Type B pancreatic cell (in vitro differentiated cells): ENCODE results near the gene AK8. TPM values are rescaled to one million over a fixed set of nuclear protein-coding genes. Genes with fewer than 3 reads are reported as not detected.

Experiments used
- DNase-seq: peaks from one replicate; pipeline ENCODE4 v3.0.0; 2021; ENCODE audit warnings: mixed read lengths; ENCODE audit not compliant: unreplicated experiment; ENCODE audit errors: extremely low spot score
- H3K27ac Mint-ChIP-seq: 2 replicates; pipeline ENCODE4 v1.8.0; 2021; ENCODE audit warnings: mild to moderate bottlenecking, mixed read lengths
- H3K27me3 Mint-ChIP-seq: 2 replicates; pipeline ENCODE4 v1.8.0; 2021; ENCODE audit warnings: mixed read lengths
- H3K36me3 Mint-ChIP-seq: 2 replicates; pipeline ENCODE4 v1.8.0; 2021; ENCODE audit warnings: mixed read lengths
- H3K4me1 Mint-ChIP-seq: one replicate; pipeline ENCODE4 v1.8.0; 2021; ENCODE audit warnings: mixed read lengths; ENCODE audit not compliant: unreplicated experiment
- H3K4me3 Mint-ChIP-seq: 2 replicates; pipeline ENCODE4 v1.8.0; 2021; ENCODE audit warnings: mild to moderate bottlenecking, mixed read lengths
- H3K9me3 Mint-ChIP-seq: 2 replicates; pipeline ENCODE4 v1.8.0; 2021; ENCODE audit warnings: mixed read lengths
- CTCF ChIP-seq: fragments of 200-600 bp; sonication (generic); conservative IDR thresholded peaks from 2 replicates; pipeline ENCODE4 v1.5.0; 2021; ENCODE audit warnings: antibody characterized with exemption, mild to moderate bottlenecking
- total RNA-seq: library from RNA; stranded (reverse); gene quantifications from 2 replicates; pipeline ENCODE4 v1.2.1, GENCODE V29; 2021; ENCODE audit warnings: low replicate concordance

AK8 gene
- total RNA-seq, 1 donor from 2014 or later = 5.5 TPM

GRCh38 chr9:132823370-132824145 lies 54.5 kb downstream of the AK8 start:
- TF ChIP-seq CTCF = no peak
- no peaks in the 10 kb centered on the region for H3K27me3 Mint-ChIP-seq
- DNase-seq = no peak

GRCh38 chr9:132820169-132820944 lies 57.7 kb downstream of the AK8 start:
- TF ChIP-seq CTCF = no peak
- Mint-ChIP-seq H3K4me3 (no peak overlapping the region), H3K27ac (no peak overlapping the region), H3K9me3 (no peaks in the 10 kb centered on the region), H3K4me1 (no peaks in the 10 kb centered on the region), H3K36me3 (no peaks in the 10 kb centered on the region), H3K27me3 (peaks cover 6% of the 10 kb centered on the region)
- no peak for DNase-seq

More at GRCh38 chr9:132823370-132824145, 54.5 kb downstream of the AK8 start:
- Mint-ChIP-seq H3K36me3 (no peaks in the 10 kb centered on the region), H3K9me3 (no peaks in the 10 kb centered on the region), H3K27ac (no peak overlapping the region), H3K4me1 (no peaks in the 10 kb centered on the region), H3K4me3 (no peak overlapping the region)

GRCh38 chr9:132818588-132818987 lies 59.5 kb downstream of the AK8 start:
- TF ChIP-seq CTCF = no peak
- no peaks in the 10 kb centered on the region for H3K36me3 Mint-ChIP-seq
- H3K27me3 Mint-ChIP-seq = peaks cover 6% of the 10 kb centered on the region
- no peaks in the 10 kb centered on the region for H3K4me1 Mint-ChIP-seq
- no peaks in the 10 kb centered on the region for H3K9me3 Mint-ChIP-seq
- DNase-seq = no peak
- H3K4me3 Mint-ChIP-seq = no peak overlapping the region
- no peak overlapping the region for H3K27ac Mint-ChIP-seq

- TF ChIP-seq CTCF = no peak
- no peaks in the 10 kb centered on the region for H3K36me3 Mint-ChIP-seq
- H3K27ac Mint-ChIP-seq = no peak overlapping the region
- no peak overlapping the region for H3K4me3 Mint-ChIP-seq
- H3K9me3 Mint-ChIP-seq = no peaks in the 10 kb centered on the region
- no peaks in the 10 kb centered on the region for H3K4me1 Mint-ChIP-seq
- H3K27me3 Mint-ChIP-seq = peaks cover 9% of the 10 kb centered on the region
- no peak for DNase-seq
These were observed 63.1 kb downstream of the AK8 start for GRCh38 chr9:132814937-132815336.

- no peaks in the 10 kb centered on the region for H3K36me3 Mint-ChIP-seq
- H3K27me3 Mint-ChIP-seq = peaks cover 13% of the 10 kb centered on the region
- no peak for TF ChIP-seq CTCF
These were observed 64.8 kb downstream of the AK8 start for GRCh38 chr9:132813115-132813771.

More at GRCh38 chr9:132813115-132813771, 64.8 kb downstream of the AK8 start:
- no peak overlapping the region for H3K4me3 Mint-ChIP-seq
- no peaks in the 10 kb centered on the region for H3K9me3 Mint-ChIP-seq
- no peak for DNase-seq
- no peak overlapping the region for H3K27ac Mint-ChIP-seq
- H3K4me1 Mint-ChIP-seq = no peaks in the 10 kb centered on the region
